OCI-LY7 (cell line): ENCODE data around the gene TMEM51. TPM values are rescaled to one million over a fixed set of nuclear protein-coding genes. Genes with fewer than 3 reads are reported as not detected.

Source experiments
- BruUV-seq: library from RNA; stranded (reverse); fragments of 400-500 nt; replicated peaks from 2 replicates; lab custom pipeline; 2021; lab: Mats Ljungman, UMichigan
- CTCF ChIA-PET: fragments of 300-600 bp; sonication (Branson Sonifier 250); formaldehyde crosslinking; loops from one replicate; lab custom pipeline; 2022; ENCODE audit warnings: antibody characterized with exemption; ENCODE audit not compliant: unreplicated experiment; lab: Charles Lee
- POLR2A ChIA-PET: fragments of 300-600 bp; sonication (Branson Sonifier 250); formaldehyde crosslinking; loops from one replicate; lab custom pipeline; 2022; ENCODE audit warnings: antibody characterized with exemption; lab: Charles Lee
- DNase-seq: peaks from one replicate; pipeline ENCODE4 v3.0.0-alpha.2; 2015; ENCODE audit warnings: low spot score
- H2AFZ ChIP-seq: fragments of 200-600 bp; sonication (generic), shearing (Covaris generic); 2 replicates; pipeline ENCODE4 v1.6.1; 2014; ENCODE audit warnings: mild to moderate bottlenecking, antibody characterized with exemption, low read length, moderate library complexity
- H3K27ac ChIP-seq: fragments of 200-600 bp; sonication (generic); 2 replicates; pipeline ENCODE4 v1.5.1; 2014; ENCODE audit warnings: mixed run types, low read depth, mild to moderate bottlenecking, moderate library complexity, low read length, inconsistent platforms; ENCODE audit not compliant: poor library complexity, severe bottlenecking
- H3K36me3 ChIP-seq: fragments of 200-600 bp; sonication (generic); 2 replicates; pipeline ENCODE4 v1.6.1; 2014; ENCODE audit warnings: mild to moderate bottlenecking, antibody characterized with exemption, low read length, moderate library complexity, mixed read lengths; ENCODE audit not compliant: insufficient read depth
- H3K4me1 ChIP-seq: fragments of 200-600 bp; sonication (generic); 2 replicates; pipeline ENCODE4 v1.5.1; 2014; ENCODE audit warnings: mild to moderate bottlenecking, low read length; ENCODE audit not compliant: insufficient read depth, poor library complexity, severe bottlenecking
- H3K4me2 ChIP-seq: fragments of 200-600 bp; sonication (generic); 2 replicates; pipeline ENCODE4 v1.6.1; 2014; ENCODE audit warnings: mild to moderate bottlenecking, low read length
- H3K4me3 ChIP-seq: fragments of 200-600 bp; sonication (generic); 2 replicates; pipeline ENCODE4 v1.5.1; 2014; ENCODE audit warnings: mild to moderate bottlenecking, low read depth, low read length; ENCODE audit not compliant: poor library complexity, severe bottlenecking
- H3K79me2 ChIP-seq: fragments of 200-600 bp; sonication (generic); 2 replicates; pipeline ENCODE4 v1.6.1; 2016; ENCODE audit warnings: low read depth, mild to moderate bottlenecking, low read length, moderate library complexity, mixed read lengths; ENCODE audit not compliant: insufficient read depth
- H3K9me2 ChIP-seq: fragments of 200-600 bp; sonication (generic); 2 replicates; pipeline ENCODE4 v1.6.1; 2016; ENCODE audit warnings: mild to moderate bottlenecking, low read length, mixed read lengths; ENCODE audit not compliant: insufficient read depth
- H3K9me3 ChIP-seq: fragments of 200-600 bp; sonication (generic); 2 replicates; pipeline ENCODE4 v1.6.1; 2014; ENCODE audit warnings: mild to moderate bottlenecking, mixed run types, low read length, mixed read lengths
- H4K20me1 ChIP-seq: fragments of 200-600 bp; sonication (generic); 2 replicates; pipeline ENCODE4 v1.6.1; 2014; ENCODE audit warnings: mild to moderate bottlenecking, antibody characterized with exemption, low read length, moderate library complexity, mixed read lengths; ENCODE audit not compliant: insufficient read depth
- EZH2phosphoT487 ChIP-seq: fragments of 200-600 bp; sonication (generic); IDR thresholded peaks from 2 replicates; pipeline ENCODE4 v1.6.1; 2018; ENCODE audit warnings: low read depth, borderline replicate concordance, mild to moderate bottlenecking, mixed run types, antibody characterized with exemption, low read length, moderate library complexity, mixed read lengths
- intact Hi-C: fragments of 100-400 bp; cut with micrococcal nuclease; formaldehyde crosslinking; loops from one replicate; pipeline ENCODE4 v1.10.0; 2022; ENCODE audit not compliant: unreplicated experiment
- total RNA-seq, 2 experiments: library from RNA; depleted of rRNA in 1 of 2; stranded (reverse); fragments of >200 nt in 1 of 2; shearing (Covaris generic) in 1 of 2; gene quantifications; 2 replicates each; pipeline ENCODE4 v1.2.3, GENCODE V29; 2014 to 2022
- TF ChIP-seq, protein P1 (sequence below): fragments of 200-600 bp; sonication (generic); conservative IDR thresholded peaks from 2 replicates; pipeline ENCODE4 v1.5.1; 2014; ENCODE audit warnings: mild to moderate bottlenecking, antibody characterized with exemption, low read length, moderate library complexity, mixed read lengths

Gene TMEM51
- total RNA-seq, 2 experiments from 2014 or later, result not detected

GRCh38 chr1:15148004-15148403 lies 5.5 kb upstream of the TMEM51 start:
- H3K36me3 ChIP-seq, result no peaks in the 10 kb centered on the region
- no peak overlapping the region for H3K4me3 ChIP-seq
- no peaks in the 10 kb centered on the region for H3K4me1 ChIP-seq
- H3K9me3 ChIP-seq, result no peaks in the 10 kb centered on the region
- no peak overlapping the region for H2AFZ ChIP-seq
- no peak overlapping the region for H3K27ac ChIP-seq
- intact Hi-C loops, result no loop called here
- H3K4me2 ChIP-seq, result no peak overlapping the region
- no peaks in the 10 kb centered on the region for H3K79me2 ChIP-seq
- BruUV-seq, result no TSS peak
- TF ChIP-seq, protein P1, sequence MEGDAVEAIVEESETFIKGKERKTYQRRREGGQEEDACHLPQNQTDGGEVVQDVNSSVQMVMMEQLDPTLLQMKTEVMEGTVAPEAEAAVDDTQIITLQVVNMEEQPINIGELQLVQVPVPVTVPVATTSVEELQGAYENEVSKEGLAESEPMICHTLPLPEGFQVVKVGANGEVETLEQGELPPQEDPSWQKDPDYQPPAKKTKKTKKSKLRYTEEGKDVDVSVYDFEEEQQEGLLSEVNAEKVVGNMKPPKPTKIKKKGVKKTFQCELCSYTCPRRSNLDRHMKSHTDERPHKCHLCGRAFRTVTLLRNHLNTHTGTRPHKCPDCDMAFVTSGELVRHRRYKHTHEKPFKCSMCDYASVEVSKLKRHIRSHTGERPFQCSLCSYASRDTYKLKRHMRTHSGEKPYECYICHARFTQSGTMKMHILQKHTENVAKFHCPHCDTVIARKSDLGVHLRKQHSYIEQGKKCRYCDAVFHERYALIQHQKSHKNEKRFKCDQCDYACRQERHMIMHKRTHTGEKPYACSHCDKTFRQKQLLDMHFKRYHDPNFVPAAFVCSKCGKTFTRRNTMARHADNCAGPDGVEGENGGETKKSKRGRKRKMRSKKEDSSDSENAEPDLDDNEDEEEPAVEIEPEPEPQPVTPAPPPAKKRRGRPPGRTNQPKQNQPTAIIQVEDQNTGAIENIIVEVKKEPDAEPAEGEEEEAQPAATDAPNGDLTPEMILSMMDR, result no peak
- DNase-seq, result no peak
- CTCF ChIA-PET, result no interaction called here
- POLR2A ChIA-PET, result no interaction called here
- no peaks in the 10 kb centered on the region for H3K9me2 ChIP-seq
- no peaks in the 10 kb centered on the region for H4K20me1 ChIP-seq

DNA sequence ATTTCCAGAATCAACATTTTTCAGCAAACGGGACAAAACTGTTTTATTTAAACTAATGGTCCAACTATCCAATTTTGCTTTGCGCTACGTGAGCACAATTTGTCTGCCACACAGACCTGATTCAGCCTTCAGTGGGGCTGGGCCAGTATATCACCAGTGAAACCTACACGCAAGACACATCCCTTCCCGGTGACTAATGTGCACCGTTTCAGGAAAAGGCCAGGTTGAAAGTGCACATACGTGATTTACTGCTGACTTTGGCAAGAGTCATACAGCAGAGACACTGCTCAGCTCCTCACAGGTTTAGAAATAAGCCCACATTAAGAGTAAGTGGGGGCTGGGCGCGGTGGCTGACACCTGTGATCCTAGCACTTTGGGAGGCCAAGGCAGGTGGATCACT lies 5.1 kb upstream of the TMEM51 start:
- no peaks in the 10 kb centered on the region for H3K79me2 ChIP-seq
- TF ChIP-seq, protein P1, result no peak
- H4K20me1 ChIP-seq, result no peaks in the 10 kb centered on the region
- DNase-seq, result no peak
- no peak overlapping the region for H2AFZ ChIP-seq
- no peak overlapping the region for H3K4me2 ChIP-seq
- no peak overlapping the region for H3K27ac ChIP-seq
- H3K4me3 ChIP-seq, result no peak overlapping the region
- no peaks in the 10 kb centered on the region for H3K36me3 ChIP-seq
- H3K9me3 ChIP-seq, result no peaks in the 10 kb centered on the region
- no TSS peak for BruUV-seq
- ChIA-PET CTCF (interaction anchor here (0.7 kb wide), 1 partner anchor 1710 kb away, joined by 3 read pairs; no protein-coding TSS in a partner anchor), POLR2A (no interaction called here)
- intact Hi-C loops, result no loop called here
- H3K4me1 ChIP-seq, result no peaks in the 10 kb centered on the region
- no peaks in the 10 kb centered on the region for H3K9me2 ChIP-seq

GRCh38 chr1:15148941-15149340 lies 4.6 kb upstream of the TMEM51 start:
- Histone ChIP-seq H3K9me2 (no peaks in the 10 kb centered on the region), H3K4me2 (no peak overlapping the region), H3K27ac (no peak overlapping the region), H4K20me1 (no peaks in the 10 kb centered on the region), H2AFZ (no peak overlapping the region), H3K4me3 (no peak overlapping the region), H3K79me2 (no peaks in the 10 kb centered on the region), H3K4me1 (no peaks in the 10 kb centered on the region), H3K9me3 (no peaks in the 10 kb centered on the region), H3K36me3 (no peaks in the 10 kb centered on the region)
- BruUV-seq, result no TSS peak
- intact Hi-C loops, result no loop called here
- TF ChIP-seq, protein P1, result no peak
- TF ChIP-seq EZH2phosphoT487, result no peak
- ChIA-PET POLR2A (no interaction called here), CTCF (interaction anchor here (0.7 kb wide), 1 partner anchor 1711 kb away, joined by 3 read pairs; no protein-coding TSS in a partner anchor)
- no peak for DNase-seq
